GM21619 (cell line): ENCODE data around the gene PPIG.
"Not testable (repeated sequence)": the region's sequence is repeated elsewhere in the genome, so short reads cannot be mapped to it uniquely, and the experiment has no call there.

Source experiments
- ATAC-seq: cut with Tn5 transposase; IDR thresholded peaks from one replicate; pipeline ENCODE4 v1.9.1; 2021; ENCODE audit not compliant: unreplicated experiment

The PPIG gene

GRCh38 chr2:169585673-169586072, 1.5 kb downstream of the PPIG start:
- no peak for ATAC-seq

GRCh38 chr2:169590804-169591203, 6.7 kb downstream of the PPIG start:
- ATAC-seq, result no peak

- ATAC-seq, result not testable (repeated sequence)
These were observed 12.4 kb downstream of the PPIG start for GRCh38 chr2:169596546-169596945.

- ATAC-seq, result no peak
These were observed 14.8 kb downstream of the PPIG start for GRCh38 chr2:169598982-169599381.

- no peak for ATAC-seq
These were observed 15.4 kb downstream of the PPIG start for GRCh38 chr2:169599568-169599967.

- no peak for ATAC-seq
These were observed 25.1 kb downstream of the PPIG start for GRCh38 chr2:169609264-169609663.

- no peak for ATAC-seq
These were observed 29.7 kb downstream of the PPIG start for GRCh38 chr2:169613876-169614275.

- ATAC-seq, result not testable (repeated sequence)
These were observed 31.8 kb downstream of the PPIG start for GRCh38 chr2:169615982-169616381.

- ATAC-seq, result no peak
These were observed 35.8 kb downstream of the PPIG start for GRCh38 chr2:169619946-169620345.

- ATAC-seq, result no peak
These were observed 36.4 kb downstream of the PPIG start for GRCh38 chr2:169620509-169620908.

- ATAC-seq, result no peak
These were observed 39.1 kb downstream of the PPIG start for GRCh38 chr2:169623235-169623634.

GRCh38 chr2:169625781-169626180, 41.6 kb downstream of the PPIG start:
- ATAC-seq, result no peak

GRCh38 chr2:169636440-169637097, 52.4 kb downstream of the PPIG start:
- ATAC-seq, result no peak

- ATAC-seq, result no peak
These were observed 53.5 kb downstream of the PPIG start for GRCh38 chr2:169637620-169638019.

GRCh38 chr2:169640104-169640503, 56.0 kb downstream of the PPIG start:
- no peak for ATAC-seq

- no peak for ATAC-seq
These were observed 57.3 kb downstream of the PPIG start for GRCh38 chr2:169641464-169641863.

- no peak for ATAC-seq
These were observed 60.0 kb downstream of the PPIG start for GRCh38 chr2:169644173-169644572.

- no peak for ATAC-seq
These were observed 63.3 kb downstream of the PPIG start for GRCh38 chr2:169647496-169647895.

GRCh38 chr2:169649278-169649677, 65.1 kb downstream of the PPIG start:
- no peak for ATAC-seq

- ATAC-seq, result no peak
These were observed 69.5 kb downstream of the PPIG start for GRCh38 chr2:169653636-169654035.

GRCh38 chr2:169656164-169656563, 72.0 kb downstream of the PPIG start:
- ATAC-seq, result no peak

GRCh38 chr2:169658877-169659276, 74.7 kb downstream of the PPIG start:
- no peak for ATAC-seq

- ATAC-seq, result no peak
These were observed 75.2 kb downstream of the PPIG start for GRCh38 chr2:169659320-169659719.
